SK-N-SH (cell line): ENCODE data around the gene BTBD9. TPM values are rescaled to one million over a fixed set of nuclear protein-coding genes. Genes with fewer than 3 reads are reported as not detected.

Source experiments
- CTCF ChIA-PET: fragments of 300-600, 350-600 bp; formaldehyde crosslinking; extraction: SDS; loops from one replicate; lab custom pipeline; 2021; lab: Yijun Ruan, JAX
- POLR2A ChIA-PET: fragments of 350-600 bp; sonication (Branson Sonifier 250); formaldehyde crosslinking; extraction: SDS; loops from one replicate; lab custom pipeline; 2020; ENCODE audit warnings: antibody characterized with exemption, inconsistent platforms; lab: Yijun Ruan, JAX
- DNase-seq: peaks from one replicate; pipeline ENCODE4 v3.0.0; 2012
- H2AFZ ChIP-seq: fragments of 200-600 bp; sonication (generic); 2 replicates; pipeline ENCODE4 v1.8.1; 2016; ENCODE audit warnings: antibody characterized with exemption, mild to moderate bottlenecking, low read depth
- H3F3A ChIP-seq: fragments of 200-600 bp; sonication (generic); replicated peaks from 2 replicates; pipeline ENCODE3; 2016; ENCODE audit warnings: antibody characterized with exemption, mild to moderate bottlenecking; ENCODE audit not compliant: insufficient read depth
- H3K27ac ChIP-seq, 2 experiments: fragments of 200-500 bp in 1 of 2; fragments of 200-600 bp in 1 of 2; sonication (Bioruptor generic) in 1 of 2; sonication (generic), shearing (Covaris generic) in 1 of 2; 2 replicates each; pipeline versions ENCODE4 v1.5.1 to v1.6.1; 2014 to 2016; ENCODE audit warnings: low read depth in 2 of 2, inconsistent platforms in 1 of 2, low read length in 1 of 2, mild to moderate bottlenecking in 1 of 2, mixed read lengths in 1 of 2
- H3K27me3 ChIP-seq: fragments of 200-600 bp; sonication (generic), shearing (Covaris generic); 2 replicates; pipeline ENCODE4 v1.6.1; 2016; ENCODE audit warnings: mixed run types; ENCODE audit not compliant: insufficient read depth
- H3K36me3 ChIP-seq, 2 experiments: fragments of 200-500 bp in 1 of 2; fragments of 200-600 bp in 1 of 2; sonication (Bioruptor generic) in 1 of 2; sonication (generic) in 1 of 2; replicated peaks in 1 of 2; 2 replicates each; pipeline versions ENCODE3 to v1.5.1; 2014 to 2016; ENCODE audit warnings: low read length in 1 of 2, mild to moderate bottlenecking in 1 of 2; ENCODE audit not compliant: insufficient read depth in 2 of 2, control insufficient read depth in 1 of 2
- H3K4me1 ChIP-seq, 2 experiments: fragments of 200-500 bp in 1 of 2; fragments of 200-600 bp in 1 of 2; sonication (Bioruptor generic) in 1 of 2; sonication (generic), shearing (Covaris generic) in 1 of 2; 2 replicates each; pipeline versions ENCODE4 v1.5.1 to v1.6.1; 2014 to 2016; ENCODE audit warnings: low read depth in 1 of 2, low read length in 1 of 2, mixed run types in 1 of 2; ENCODE audit not compliant: insufficient read depth in 2 of 2, control insufficient read depth in 1 of 2
- H3K4me2 ChIP-seq: fragments of 200-600 bp; sonication (generic), shearing (Covaris generic); 2 replicates; pipeline ENCODE4 v1.6.1; 2017; ENCODE audit warnings: mixed run types
- H3K4me3 ChIP-seq, 2 experiments: fragments of 200-500 bp in 1 of 2; fragments of 200-600 bp in 1 of 2; sonication (Bioruptor generic) in 1 of 2; sonication (generic), shearing (Covaris generic) in 1 of 2; 2 replicates each; pipeline versions ENCODE4 v1.5.1 to v1.8.1; 2014 to 2016; ENCODE audit warnings: low read depth in 2 of 2, inconsistent platforms in 1 of 2, low read length in 1 of 2, mild to moderate bottlenecking in 1 of 2, mixed read lengths in 1 of 2, moderate library complexity in 1 of 2
- H3K79me2 ChIP-seq: fragments of 200-600 bp; sonication (generic); 2 replicates; pipeline ENCODE4 v1.8.1; 2017; ENCODE audit warnings: mild to moderate bottlenecking; ENCODE audit not compliant: insufficient read depth
- H3K9ac ChIP-seq: fragments of 200-600 bp; sonication (generic); 2 replicates; pipeline ENCODE4 v1.6.1; 2017; ENCODE audit warnings: mixed run types
- H3K9me2 ChIP-seq: fragments of 200-600 bp; sonication (generic); 2 replicates; pipeline ENCODE4 v1.6.1; 2017; ENCODE audit warnings: mixed run types
- H3K9me3 ChIP-seq: fragments of 200-600 bp; sonication (generic); 2 replicates; pipeline ENCODE4 v1.6.1; 2017; ENCODE audit warnings: mixed run types, mild to moderate bottlenecking, moderate library complexity
- H4K20me1 ChIP-seq: fragments of 200-600 bp; sonication (generic); 2 replicates; pipeline ENCODE4 v1.6.1; 2017; ENCODE audit warnings: mild to moderate bottlenecking, mixed run types; ENCODE audit not compliant: insufficient read depth
- EP300 ChIP-seq, 2 experiments: IDR thresholded peaks; 2 replicates each; pipeline versions ENCODE4 v1.4.0 to v1.6.1; 2012; ENCODE audit warnings: borderline replicate concordance in 1 of 2, low read depth in 1 of 2, low read length in 1 of 2
- GATA2 ChIP-seq: sonication (generic); formaldehyde crosslinking; IDR thresholded peaks from 2 replicates; pipeline ENCODE4 v1.5.0; 2020; ENCODE audit warnings: mild to moderate bottlenecking, missing genetic modification reagents
- MXI1 ChIP-seq: IDR thresholded peaks from 2 replicates; pipeline ENCODE4 v1.6.1; 2012; ENCODE audit warnings: mild to moderate bottlenecking, low read depth, low read length, improper control_type of control experiment
- POLR2AphosphoS5 ChIP-seq: IDR thresholded peaks from 2 replicates; pipeline ENCODE4 v1.6.1; 2012; ENCODE audit warnings: low read depth, low read length
- RAD21 ChIP-seq: IDR thresholded peaks from 2 replicates; pipeline ENCODE4 v1.6.1; 2012; ENCODE audit warnings: mild to moderate bottlenecking, low read length
- REST ChIP-seq: IDR thresholded peaks from 2 replicates; pipeline ENCODE4 v1.6.1; 2012; ENCODE audit warnings: mild to moderate bottlenecking, low read depth, low read length, moderate library complexity
- SIN3A ChIP-seq: IDR thresholded peaks from 2 replicates; pipeline ENCODE4 v1.6.1; 2012; ENCODE audit warnings: low read depth, mild to moderate bottlenecking, low read length, moderate library complexity, borderline replicate concordance
- YY1 ChIP-seq: IDR thresholded peaks from 2 replicates; pipeline ENCODE4 v1.4.0; 2012; ENCODE audit warnings: low read depth, mild to moderate bottlenecking
- ZBTB33 ChIP-seq: IDR thresholded peaks from 2 replicates; pipeline ENCODE4 v1.4.0; 2012; ENCODE audit warnings: low read depth, borderline replicate concordance
- WGBS: methylation state at CpG from one replicate; pipeline ENCODE4 v1.1.6; 2017; ENCODE audit warnings: low lambda C conversion rate; 5-methylcytosine and 5-hydroxymethylcytosine counted together
- polyA plus RNA-seq, 3 experiments: library from polyadenylated mRNA; depleted of rRNA; stranded (reverse); fragments of >200 nt; gene quantifications; 2 replicates each; pipeline ENCODE4 v1.2.3, GENCODE V29; 2012

The BTBD9 gene
- polyA plus RNA-seq, 1 of the 3 experiments (the other 2 are of a cell fraction), result 2.2 TPM

- TF ChIP-seq ZBTB33, result no peak
- no peak for TF ChIP-seq SIN3A
- TF ChIP-seq REST, result no peak
These were observed 157.9 kb downstream of the BTBD9 start (continued) for GRCh38 chr6:38481851-38482250.

GRCh38 chr6:38481211-38481836 lies 158.4 kb downstream of the BTBD9 start:
- Histone ChIP-seq H2AFZ (no peak overlapping the region), H3F3A (no peaks in the 10 kb centered on the region), H3K36me3 (no peaks in the 10 kb centered on the region), H3K9me2 (no peaks in the 10 kb centered on the region), H3K4me3 (no peak overlapping the region), H3K27me3 (no peaks in the 10 kb centered on the region), H4K20me1 (no peaks in the 10 kb centered on the region), H3K4me2 (no peak overlapping the region), H3K9ac (no peak overlapping the region), H3K9me3 (no peaks in the 10 kb centered on the region), H3K4me1 (peaks cover 6 to 18% of the 10 kb centered on the region in 2 experiments; a peak in 2 of 4 replicates), H3K27ac (peak overlapping the region in 1 of 2 experiments; percentile 95; a peak in 2 of 4 replicates), H3K79me2 (no peaks in the 10 kb centered on the region)
- TF ChIP-seq YY1, result no peak
- no peak for TF ChIP-seq POLR2AphosphoS5
- TF ChIP-seq EP300 (IDR thresholded peaks at IDR 0.05; ENCODE audit: borderline replicate concordance in 1 of 2, low read depth in 1 of 2, low read length in 1 of 2), result no peak
- TF ChIP-seq MXI1, result no peak
- no peak for TF ChIP-seq GATA2 (CRISPR knock-in tag)
- no peak for TF ChIP-seq RAD21
- no peak for DNase-seq
- ChIA-PET CTCF (interaction anchor here (0.9 to 5.0 kb wide), 2 partner anchors 12 to 448 kb away, joined by 3 to 39 read pairs; no protein-coding TSS in a partner anchor), POLR2A (no interaction called here)
- 98% methylated on average over 5 of the region's 5 CpGs for WGBS
